ENCODE results near the gene SURF4.
A peak's percentile ranks its signal among the peaks of the same experiment; 100 is the strongest.

DNA sequence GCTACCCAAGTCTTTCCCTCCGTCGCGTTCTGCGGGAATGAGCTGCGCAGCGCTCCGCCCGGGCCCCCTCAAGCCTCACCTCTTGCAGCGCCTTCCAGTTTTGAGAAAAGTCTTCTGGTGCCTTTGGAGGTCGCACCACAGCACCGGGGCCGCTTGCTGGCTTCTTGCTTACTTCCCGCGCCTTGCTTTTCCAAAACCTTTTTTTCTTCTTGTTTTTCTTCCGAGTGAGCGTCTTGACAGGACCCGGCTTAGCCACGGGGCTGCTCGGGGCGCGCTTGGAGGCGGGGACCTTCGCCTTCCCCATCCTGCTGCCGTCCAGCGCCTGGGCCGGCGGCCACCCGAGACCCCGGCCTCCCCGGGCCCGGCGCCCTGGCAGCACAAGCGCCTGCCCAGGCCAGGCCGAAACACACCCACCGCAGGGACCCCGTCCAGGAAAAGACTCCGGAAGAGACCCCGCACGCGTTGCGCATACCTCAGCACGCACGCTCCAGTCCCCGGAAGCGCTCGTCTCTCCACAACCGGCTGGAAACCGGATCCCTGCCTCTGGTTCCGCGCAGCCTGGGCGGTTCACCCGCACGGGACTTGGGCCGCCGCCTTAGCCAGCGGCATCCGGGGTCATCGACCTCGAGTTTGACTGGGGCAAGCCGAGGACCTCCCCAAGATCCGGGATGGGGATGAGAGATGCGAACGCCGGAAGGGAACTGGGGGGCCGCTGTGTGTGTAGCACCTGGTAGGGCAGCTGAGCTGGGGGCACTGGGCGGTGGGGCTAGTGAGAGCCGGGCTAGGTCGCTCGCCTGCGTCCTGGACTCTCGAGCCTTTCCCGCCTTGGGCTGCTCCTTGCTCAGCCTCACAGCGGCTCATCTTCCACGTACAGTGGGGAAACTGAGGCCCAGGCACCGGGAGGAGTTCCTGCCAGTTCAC, 41.9 kb upstream of the SURF4 start, which contains the start of gene REXO4:
- TF ChIP-seq TAF1 (conservative IDR thresholded peaks at IDR 0.05), result no peak
- TF ChIP-seq RAD21 (IDR thresholded peaks at IDR 0.05), result peak; percentile 2 to 50
- TF ChIP-seq, protein P1, sequence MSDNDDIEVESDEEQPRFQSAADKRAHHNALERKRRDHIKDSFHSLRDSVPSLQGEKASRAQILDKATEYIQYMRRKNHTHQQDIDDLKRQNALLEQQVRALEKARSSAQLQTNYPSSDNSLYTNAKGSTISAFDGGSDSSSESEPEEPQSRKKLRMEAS (IDR thresholded peaks at IDR 0.05), result peak; percentile 89
- TF ChIP-seq, protein P2, sequence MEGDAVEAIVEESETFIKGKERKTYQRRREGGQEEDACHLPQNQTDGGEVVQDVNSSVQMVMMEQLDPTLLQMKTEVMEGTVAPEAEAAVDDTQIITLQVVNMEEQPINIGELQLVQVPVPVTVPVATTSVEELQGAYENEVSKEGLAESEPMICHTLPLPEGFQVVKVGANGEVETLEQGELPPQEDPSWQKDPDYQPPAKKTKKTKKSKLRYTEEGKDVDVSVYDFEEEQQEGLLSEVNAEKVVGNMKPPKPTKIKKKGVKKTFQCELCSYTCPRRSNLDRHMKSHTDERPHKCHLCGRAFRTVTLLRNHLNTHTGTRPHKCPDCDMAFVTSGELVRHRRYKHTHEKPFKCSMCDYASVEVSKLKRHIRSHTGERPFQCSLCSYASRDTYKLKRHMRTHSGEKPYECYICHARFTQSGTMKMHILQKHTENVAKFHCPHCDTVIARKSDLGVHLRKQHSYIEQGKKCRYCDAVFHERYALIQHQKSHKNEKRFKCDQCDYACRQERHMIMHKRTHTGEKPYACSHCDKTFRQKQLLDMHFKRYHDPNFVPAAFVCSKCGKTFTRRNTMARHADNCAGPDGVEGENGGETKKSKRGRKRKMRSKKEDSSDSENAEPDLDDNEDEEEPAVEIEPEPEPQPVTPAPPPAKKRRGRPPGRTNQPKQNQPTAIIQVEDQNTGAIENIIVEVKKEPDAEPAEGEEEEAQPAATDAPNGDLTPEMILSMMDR (IDR thresholded peaks at IDR 0.05; ENCODE audit: low read depth, low read length, missing input control), result no peak
- peak; percentile 66 for TF ChIP-seq YY1 (IDR thresholded peaks at IDR 0.05)
- TF ChIP-seq, protein P3, sequence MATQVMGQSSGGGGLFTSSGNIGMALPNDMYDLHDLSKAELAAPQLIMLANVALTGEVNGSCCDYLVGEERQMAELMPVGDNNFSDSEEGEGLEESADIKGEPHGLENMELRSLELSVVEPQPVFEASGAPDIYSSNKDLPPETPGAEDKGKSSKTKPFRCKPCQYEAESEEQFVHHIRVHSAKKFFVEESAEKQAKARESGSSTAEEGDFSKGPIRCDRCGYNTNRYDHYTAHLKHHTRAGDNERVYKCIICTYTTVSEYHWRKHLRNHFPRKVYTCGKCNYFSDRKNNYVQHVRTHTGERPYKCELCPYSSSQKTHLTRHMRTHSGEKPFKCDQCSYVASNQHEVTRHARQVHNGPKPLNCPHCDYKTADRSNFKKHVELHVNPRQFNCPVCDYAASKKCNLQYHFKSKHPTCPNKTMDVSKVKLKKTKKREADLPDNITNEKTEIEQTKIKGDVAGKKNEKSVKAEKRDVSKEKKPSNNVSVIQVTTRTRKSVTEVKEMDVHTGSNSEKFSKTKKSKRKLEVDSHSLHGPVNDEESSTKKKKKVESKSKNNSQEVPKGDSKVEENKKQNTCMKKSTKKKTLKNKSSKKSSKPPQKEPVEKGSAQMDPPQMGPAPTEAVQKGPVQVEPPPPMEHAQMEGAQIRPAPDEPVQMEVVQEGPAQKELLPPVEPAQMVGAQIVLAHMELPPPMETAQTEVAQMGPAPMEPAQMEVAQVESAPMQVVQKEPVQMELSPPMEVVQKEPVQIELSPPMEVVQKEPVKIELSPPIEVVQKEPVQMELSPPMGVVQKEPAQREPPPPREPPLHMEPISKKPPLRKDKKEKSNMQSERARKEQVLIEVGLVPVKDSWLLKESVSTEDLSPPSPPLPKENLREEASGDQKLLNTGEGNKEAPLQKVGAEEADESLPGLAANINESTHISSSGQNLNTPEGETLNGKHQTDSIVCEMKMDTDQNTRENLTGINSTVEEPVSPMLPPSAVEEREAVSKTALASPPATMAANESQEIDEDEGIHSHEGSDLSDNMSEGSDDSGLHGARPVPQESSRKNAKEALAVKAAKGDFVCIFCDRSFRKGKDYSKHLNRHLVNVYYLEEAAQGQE (IDR thresholded peaks at IDR 0.05), result no peak
- TF ChIP-seq SP1 (IDR thresholded peaks at IDR 0.05), result peak; percentile 61
- TF ChIP-seq, protein P4, sequence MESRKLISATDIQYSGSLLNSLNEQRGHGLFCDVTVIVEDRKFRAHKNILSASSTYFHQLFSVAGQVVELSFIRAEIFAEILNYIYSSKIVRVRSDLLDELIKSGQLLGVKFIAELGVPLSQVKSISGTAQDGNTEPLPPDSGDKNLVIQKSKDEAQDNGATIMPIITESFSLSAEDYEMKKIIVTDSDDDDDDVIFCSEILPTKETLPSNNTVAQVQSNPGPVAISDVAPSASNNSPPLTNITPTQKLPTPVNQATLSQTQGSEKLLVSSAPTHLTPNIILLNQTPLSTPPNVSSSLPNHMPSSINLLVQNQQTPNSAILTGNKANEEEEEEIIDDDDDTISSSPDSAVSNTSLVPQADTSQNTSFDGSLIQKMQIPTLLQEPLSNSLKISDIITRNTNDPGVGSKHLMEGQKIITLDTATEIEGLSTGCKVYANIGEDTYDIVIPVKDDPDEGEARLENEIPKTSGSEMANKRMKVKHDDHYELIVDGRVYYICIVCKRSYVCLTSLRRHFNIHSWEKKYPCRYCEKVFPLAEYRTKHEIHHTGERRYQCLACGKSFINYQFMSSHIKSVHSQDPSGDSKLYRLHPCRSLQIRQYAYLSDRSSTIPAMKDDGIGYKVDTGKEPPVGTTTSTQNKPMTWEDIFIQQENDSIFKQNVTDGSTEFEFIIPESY (IDR thresholded peaks at IDR 0.05), result peak; percentile 68
- no peak for TF ChIP-seq FOXA1 (IDR thresholded peaks at IDR 0.05)
- TF ChIP-seq RXRA (IDR thresholded peaks at IDR 0.05), result peak; percentile 96 to 98
- no peak for TF ChIP-seq JUND (IDR thresholded peaks at IDR 0.05)
- TF ChIP-seq, protein P5, sequence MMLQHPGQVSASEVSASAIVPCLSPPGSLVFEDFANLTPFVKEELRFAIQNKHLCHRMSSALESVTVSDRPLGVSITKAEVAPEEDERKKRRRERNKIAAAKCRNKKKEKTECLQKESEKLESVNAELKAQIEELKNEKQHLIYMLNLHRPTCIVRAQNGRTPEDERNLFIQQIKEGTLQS (IDR thresholded peaks at IDR 0.05), result no peak
